ENCODE measurements around the gene SPAAR. TPM values are rescaled to one million over a fixed set of nuclear protein-coding genes. Genes with fewer than 3 reads are reported as not detected.

The SPAAR gene
- total RNA-seq, 4 donors from 2014 or later, result 7.8 to 42.4 (median 12.8) TPM

GRCh38 chr9:35905051-35905781 lies 4.1 kb upstream of the SPAAR start:
- TF ChIP-seq, protein P1, sequence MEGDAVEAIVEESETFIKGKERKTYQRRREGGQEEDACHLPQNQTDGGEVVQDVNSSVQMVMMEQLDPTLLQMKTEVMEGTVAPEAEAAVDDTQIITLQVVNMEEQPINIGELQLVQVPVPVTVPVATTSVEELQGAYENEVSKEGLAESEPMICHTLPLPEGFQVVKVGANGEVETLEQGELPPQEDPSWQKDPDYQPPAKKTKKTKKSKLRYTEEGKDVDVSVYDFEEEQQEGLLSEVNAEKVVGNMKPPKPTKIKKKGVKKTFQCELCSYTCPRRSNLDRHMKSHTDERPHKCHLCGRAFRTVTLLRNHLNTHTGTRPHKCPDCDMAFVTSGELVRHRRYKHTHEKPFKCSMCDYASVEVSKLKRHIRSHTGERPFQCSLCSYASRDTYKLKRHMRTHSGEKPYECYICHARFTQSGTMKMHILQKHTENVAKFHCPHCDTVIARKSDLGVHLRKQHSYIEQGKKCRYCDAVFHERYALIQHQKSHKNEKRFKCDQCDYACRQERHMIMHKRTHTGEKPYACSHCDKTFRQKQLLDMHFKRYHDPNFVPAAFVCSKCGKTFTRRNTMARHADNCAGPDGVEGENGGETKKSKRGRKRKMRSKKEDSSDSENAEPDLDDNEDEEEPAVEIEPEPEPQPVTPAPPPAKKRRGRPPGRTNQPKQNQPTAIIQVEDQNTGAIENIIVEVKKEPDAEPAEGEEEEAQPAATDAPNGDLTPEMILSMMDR (IDR thresholded peaks at IDR 0.05; ENCODE audit: low read depth), result no peak

GRCh38 chr9:35905912-35906679 lies 3.2 kb upstream of the SPAAR start, which contains the start of gene HRCT1:
Gene HRCT1 (plus strand): TSS chr9:35906202. CDS start chr9:35906288, 86 bp downstream.
- TF ChIP-seq, protein P1 (IDR thresholded peaks at IDR 0.05; ENCODE audit: low read depth), result no peak

- TF ChIP-seq, protein P1 (IDR thresholded peaks at IDR 0.05; ENCODE audit: low read depth), result no peak
Observed at GRCh38 chr9:35906923-35907699, 2.2 kb upstream of the SPAAR start.

DNA sequence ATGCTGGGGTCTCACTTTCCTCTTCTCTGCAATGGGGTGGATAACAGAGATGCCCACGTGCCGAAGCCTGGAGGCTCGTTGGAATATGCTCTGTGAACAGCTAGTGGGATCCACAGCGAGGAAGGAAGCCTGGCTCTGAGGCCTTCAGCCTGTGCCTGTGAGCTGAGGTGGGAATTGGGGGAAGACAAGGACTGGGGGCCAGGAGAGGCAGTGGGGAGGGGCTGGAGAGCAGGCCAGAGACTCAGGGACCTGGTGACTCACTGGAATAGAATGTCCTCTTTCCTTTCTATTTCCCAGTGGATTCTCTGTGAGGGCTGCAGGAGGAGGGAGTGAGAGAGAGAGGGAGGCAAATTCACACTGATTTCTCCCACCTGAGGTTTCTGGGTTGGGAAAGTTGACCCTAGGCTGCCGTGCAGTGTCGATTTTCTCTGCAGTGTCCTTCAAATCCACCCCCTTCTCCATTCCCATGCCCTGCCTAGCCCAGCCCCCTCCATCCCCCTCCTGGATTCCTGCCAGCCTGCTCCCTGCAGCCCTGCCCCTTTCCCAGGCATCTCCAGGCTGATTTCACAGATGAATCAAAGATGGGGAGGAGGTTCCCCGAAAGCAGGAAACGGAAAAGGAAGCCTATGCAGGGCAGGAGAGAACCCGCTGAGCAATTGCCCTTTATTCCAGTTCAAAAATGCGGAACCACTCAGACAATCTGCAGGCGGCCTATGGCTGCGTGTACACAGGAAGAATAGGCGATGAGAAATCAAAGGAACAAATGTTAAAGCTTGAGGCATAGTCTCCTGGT lies 1.4 kb upstream of the SPAAR start:
- TF ChIP-seq, protein P1 (IDR thresholded peaks at IDR 0.05; ENCODE audit: low read depth), result no peak

DNA sequence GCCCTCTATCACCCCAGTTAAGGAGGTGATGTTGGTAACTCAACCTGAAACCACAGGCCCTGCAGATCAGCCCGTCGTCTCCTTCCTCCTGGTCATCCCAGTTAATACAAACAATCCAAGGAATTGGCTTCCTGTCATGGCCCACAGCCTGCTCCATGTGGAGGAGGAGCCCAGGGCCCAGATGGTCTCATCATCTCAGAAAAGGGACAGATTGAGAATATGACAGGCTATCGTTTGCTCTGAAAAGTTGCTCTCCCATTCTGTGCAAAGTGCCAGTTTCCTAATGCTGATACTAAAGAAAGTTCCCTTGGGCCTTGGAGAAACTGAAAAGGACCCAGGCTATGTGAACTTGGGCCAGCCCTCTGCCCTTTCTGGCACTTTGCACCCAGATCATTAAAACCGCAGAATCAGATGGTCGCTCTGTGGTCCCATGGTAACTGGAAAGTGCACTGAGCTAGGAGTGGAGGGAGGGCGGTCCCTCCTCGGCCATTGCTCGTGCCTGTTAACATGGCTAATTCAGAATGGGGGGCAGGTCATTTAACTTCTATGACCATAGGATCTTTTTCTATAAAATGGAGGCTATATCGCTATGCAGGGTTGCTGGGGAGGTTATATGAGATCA lies 675 bp upstream of the SPAAR start:
- TF ChIP-seq, protein P1 (IDR thresholded peaks at IDR 0.05; ENCODE audit: low read depth), result no peak

GRCh38 chr9:35909687-35910612 lies 660 bp downstream of the SPAAR start:
- TF ChIP-seq, protein P1 (IDR thresholded peaks at IDR 0.05; ENCODE audit: low read depth), result no peak
